K562 (cell line): Measurements from ENCODE around the gene UBN2. TPM values are rescaled to one million over a fixed set of nuclear protein-coding genes. Genes with fewer than 3 reads are reported as not detected.

Experiments used
- ATF1 ChIP-seq, 2 experiments: fragments of 450-650 bp in 1 of 2; IDR thresholded peaks; 2 replicates each; pipeline ENCODE4 v1.6.1; 2016; ENCODE audit warnings: missing compliant biosample characterization in 1 of 2, missing genetic modification characterization in 1 of 2
- ESRRB ChIP-seq: fragments of 250-450 bp; sonication (Bioruptor Pico); IDR thresholded peaks from 2 replicates; pipeline ENCODE4 v1.5.0; 2020; ENCODE audit warnings: mild to moderate bottlenecking, moderate library complexity, borderline replicate concordance
- LCOR ChIP-seq: sonication (generic); formaldehyde crosslinking; IDR thresholded peaks from 2 replicates; pipeline ENCODE4 v1.8.0; 2022; ENCODE audit warnings: mild to moderate bottlenecking, missing genetic modification reagents
- MTA2 ChIP-seq: fragments of 450-650 bp; IDR thresholded peaks from 2 replicates; pipeline ENCODE4 v1.6.1; 2016; ENCODE audit warnings: low read depth
- ZKSCAN1 ChIP-seq: fragments of 150-350 bp; IDR thresholded peaks from 2 replicates; pipeline ENCODE4 v1.6.1; 2016; ENCODE audit warnings: low read depth, low read length
- ZNF239 ChIP-seq: fragments of 250-450 bp; sonication (Bioruptor Pico); IDR thresholded peaks from 2 replicates; pipeline ENCODE4 v1.4.0; 2020; ENCODE audit warnings: mild to moderate bottlenecking
- polyA plus RNA-seq, 8 experiments: library from polyadenylated mRNA; depleted of rRNA in 4 of 8; stranded (reverse) in 5 of 8; unstranded in 3 of 8; fragments of >200 nt; fragmentation: Nextera tagmentation in 2 of 8; fragmentation: Illumina TruSeq in 1 of 8; extraction: Ambion mirVana in 2 of 8; extraction: Trizol in 1 of 8; gene quantifications; 2 replicates each; pipeline versions ENCODE4 v1.2.1 to v1.2.3, GENCODE V29; 2011 to 2014; ENCODE audit warnings: inconsistent platforms in 1 of 8, missing spikeins in 1 of 8
- total RNA-seq, 7 experiments: library from RNA; depleted of rRNA in 6 of 7; stranded (reverse); fragments of >200 nt in 6 of 7; fragmentation: Illumina TruSeq in 2 of 7; extraction: Trizol in 2 of 7; gene quantifications; 2 replicates each; pipeline versions ENCODE4 v1.2.1 to v1.2.3, GENCODE V29; 2011 to 2021; ENCODE audit warnings: low replicate concordance in 1 of 7
- TF ChIP-seq, protein P1 (sequence below): fragments of 450-650 bp; IDR thresholded peaks from 2 replicates; pipeline ENCODE4 v1.6.1; 2016; ENCODE audit warnings: low read depth
- TF ChIP-seq, protein P2 (sequence below), 2 experiments: fragments of 450-650 bp; conservative IDR thresholded peaks; 2 replicates each; pipeline ENCODE4 v1.6.1; 2017; ENCODE audit warnings: mild to moderate bottlenecking in 2 of 2, moderate library complexity in 2 of 2
- TF ChIP-seq, protein P3 (sequence below): fragments of 450-650 bp; formaldehyde crosslinking; IDR thresholded peaks from 2 replicates; pipeline ENCODE4 v1.4.0; 2022; ENCODE audit warnings: mild to moderate bottlenecking, moderate library complexity
- TF ChIP-seq, protein P4 (sequence below): sonication (generic); formaldehyde crosslinking; IDR thresholded peaks from 2 replicates; pipeline ENCODE4 v1.8.1; 2023; ENCODE audit warnings: mild to moderate bottlenecking, missing genetic modification reagents

Gene UBN2
- total and polyA plus RNA-seq, 9 of the 15 experiments (the other 6 are each of a cell fraction or from before 2014, with no cell fraction given): 1.2 to 19.5 (median 9.9) TPM

DNA sequence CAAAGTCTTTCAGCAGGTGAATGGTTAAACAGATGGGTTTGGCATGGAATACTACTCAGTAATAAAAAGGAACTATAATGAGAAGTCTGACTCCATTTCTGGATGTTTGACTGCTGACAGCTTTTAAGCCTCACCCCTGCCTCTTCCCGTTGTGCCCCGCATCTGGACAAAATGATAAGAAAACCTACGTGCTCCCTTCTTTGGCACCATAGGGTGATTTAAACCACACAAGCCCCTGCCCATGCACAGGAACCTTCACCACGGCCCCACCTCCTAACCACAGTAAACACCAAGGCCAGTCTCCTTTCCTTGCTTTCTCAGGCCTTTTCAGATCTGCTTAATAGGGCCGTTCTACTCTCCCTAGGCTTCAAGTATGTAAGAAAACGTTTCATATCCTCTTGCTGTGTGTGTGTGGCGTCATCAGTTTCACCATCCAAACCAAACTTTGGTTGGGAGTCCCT is 47.1 kb upstream of the UBN2 start (continued):
- TF ChIP-seq, protein P1, sequence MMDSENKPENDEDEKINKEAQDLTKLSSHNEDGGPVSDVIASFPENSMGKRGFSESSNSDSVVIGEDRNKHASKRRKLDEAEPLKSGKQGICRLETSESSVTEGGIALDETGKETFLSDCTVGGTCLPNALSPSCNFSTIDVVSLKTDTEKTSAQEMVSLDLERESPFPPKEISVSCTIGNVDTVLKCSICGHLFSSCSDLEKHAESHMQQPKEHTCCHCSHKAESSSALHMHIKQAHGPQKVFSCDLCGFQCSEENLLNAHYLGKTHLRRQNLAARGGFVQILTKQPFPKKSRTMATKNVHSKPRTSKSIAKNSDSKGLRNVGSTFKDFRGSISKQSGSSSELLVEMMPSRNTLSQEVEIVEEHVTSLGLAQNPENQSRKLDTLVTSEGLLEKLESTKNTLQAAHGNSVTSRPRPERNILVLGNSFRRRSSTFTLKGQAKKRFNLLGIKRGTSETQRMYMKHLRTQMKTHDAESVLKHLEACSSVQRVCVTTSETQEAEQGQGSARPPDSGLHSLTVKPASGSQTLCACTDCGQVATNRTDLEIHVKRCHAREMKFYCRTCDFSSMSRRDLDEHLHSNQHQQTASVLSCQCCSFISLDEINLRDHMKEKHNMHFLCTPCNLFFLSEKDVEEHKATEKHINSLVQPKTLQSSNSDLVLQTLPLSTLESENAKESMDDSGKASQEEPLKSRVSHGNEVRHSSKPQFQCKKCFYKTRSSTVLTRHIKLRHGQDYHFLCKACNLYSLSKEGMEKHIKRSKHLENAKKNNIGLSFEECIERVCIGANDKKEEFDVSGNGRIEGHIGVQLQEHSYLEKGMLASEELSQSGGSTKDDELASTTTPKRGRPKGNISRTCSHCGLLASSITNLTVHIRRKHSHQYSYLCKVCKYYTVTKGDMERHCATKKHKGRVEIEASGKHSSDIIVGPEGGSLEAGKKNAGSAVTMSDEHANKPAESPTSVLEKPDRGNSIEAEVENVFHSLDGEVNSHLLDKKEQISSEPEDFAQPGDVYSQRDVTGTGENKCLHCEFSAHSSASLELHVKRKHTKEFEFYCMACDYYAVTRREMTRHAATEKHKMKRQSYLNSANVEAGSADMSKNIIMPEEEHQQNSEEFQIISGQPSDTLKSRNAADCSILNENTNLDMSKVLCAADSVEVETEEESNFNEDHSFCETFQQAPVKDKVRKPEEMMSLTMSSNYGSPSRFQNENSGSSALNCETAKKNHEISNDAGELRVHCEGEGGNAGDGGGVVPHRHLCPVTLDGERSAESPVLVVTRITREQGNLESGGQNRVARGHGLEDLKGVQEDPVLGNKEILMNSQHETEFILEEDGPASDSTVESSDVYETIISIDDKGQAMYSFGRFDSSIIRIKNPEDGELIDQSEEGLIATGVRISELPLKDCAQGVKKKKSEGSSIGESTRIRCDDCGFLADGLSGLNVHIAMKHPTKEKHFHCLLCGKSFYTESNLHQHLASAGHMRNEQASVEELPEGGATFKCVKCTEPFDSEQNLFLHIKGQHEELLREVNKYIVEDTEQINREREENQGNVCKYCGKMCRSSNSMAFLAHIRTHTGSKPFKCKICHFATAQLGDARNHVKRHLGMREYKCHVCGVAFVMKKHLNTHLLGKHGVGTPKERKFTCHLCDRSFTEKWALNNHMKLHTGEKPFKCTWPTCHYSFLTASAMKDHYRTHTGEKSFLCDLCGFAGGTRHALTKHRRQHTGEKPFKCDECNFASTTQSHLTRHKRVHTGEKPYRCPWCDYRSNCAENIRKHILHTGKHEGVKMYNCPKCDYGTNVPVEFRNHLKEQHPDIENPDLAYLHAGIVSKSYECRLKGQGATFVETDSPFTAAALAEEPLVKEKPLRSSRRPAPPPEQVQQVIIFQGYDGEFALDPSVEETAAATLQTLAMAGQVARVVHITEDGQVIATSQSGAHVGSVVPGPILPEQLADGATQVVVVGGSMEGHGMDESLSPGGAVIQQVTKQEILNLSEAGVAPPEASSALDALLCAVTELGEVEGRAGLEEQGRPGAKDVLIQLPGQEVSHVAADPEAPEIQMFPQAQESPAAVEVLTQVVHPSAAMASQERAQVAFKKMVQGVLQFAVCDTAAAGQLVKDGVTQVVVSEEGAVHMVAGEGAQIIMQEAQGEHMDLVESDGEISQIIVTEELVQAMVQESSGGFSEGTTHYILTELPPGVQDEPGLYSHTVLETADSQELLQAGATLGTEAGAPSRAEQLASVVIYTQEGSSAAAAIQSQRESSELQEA: no peak
- TF ChIP-seq ZNF239: no peak
- no peak for TF ChIP-seq ATF1 (CRISPR knock-in tag; IDR thresholded peaks at IDR 0.05)
- TF ChIP-seq ATF1 (tag; IDR thresholded peaks at IDR 0.05): no peak
- TF ChIP-seq, protein P2, sequence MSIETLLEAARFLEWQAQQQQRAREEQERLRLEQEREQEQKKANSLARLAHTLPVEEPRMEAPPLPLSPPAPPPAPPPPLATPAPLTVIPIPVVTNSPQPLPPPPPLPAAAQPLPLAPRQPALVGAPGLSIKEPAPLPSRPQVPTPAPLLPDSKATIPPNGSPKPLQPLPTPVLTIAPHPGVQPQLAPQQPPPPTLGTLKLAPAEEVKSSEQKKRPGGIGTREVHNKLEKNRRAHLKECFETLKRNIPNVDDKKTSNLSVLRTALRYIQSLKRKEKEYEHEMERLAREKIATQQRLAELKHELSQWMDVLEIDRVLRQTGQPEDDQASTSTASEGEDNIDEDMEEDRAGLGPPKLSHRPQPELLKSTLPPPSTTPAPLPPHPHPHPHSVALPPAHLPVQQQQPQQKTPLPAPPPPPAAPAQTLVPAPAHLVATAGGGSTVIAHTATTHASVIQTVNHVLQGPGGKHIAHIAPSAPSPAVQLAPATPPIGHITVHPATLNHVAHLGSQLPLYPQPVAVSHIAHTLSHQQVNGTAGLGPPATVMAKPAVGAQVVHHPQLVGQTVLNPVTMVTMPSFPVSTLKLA (conservative IDR thresholded peaks at IDR 0.05): peak in 1 of 2 experiments; percentile 33; a peak in 1 of 4 replicates
- TF ChIP-seq, protein P3, sequence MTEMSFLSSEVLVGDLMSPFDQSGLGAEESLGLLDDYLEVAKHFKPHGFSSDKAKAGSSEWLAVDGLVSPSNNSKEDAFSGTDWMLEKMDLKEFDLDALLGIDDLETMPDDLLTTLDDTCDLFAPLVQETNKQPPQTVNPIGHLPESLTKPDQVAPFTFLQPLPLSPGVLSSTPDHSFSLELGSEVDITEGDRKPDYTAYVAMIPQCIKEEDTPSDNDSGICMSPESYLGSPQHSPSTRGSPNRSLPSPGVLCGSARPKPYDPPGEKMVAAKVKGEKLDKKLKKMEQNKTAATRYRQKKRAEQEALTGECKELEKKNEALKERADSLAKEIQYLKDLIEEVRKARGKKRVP (CRISPR knock-in tag): 0 out of 2 replicates have a peak, but pooled peaks have one; percentile 34
- TF ChIP-seq ZKSCAN1: 0 out of 2 replicates have a peak, but pooled peaks have one; percentile 37
- no peak for TF ChIP-seq ESRRB (CRISPR knock-in tag)
- 0 out of 2 replicates have a peak, but pooled peaks have one; percentile 51 for TF ChIP-seq LCOR (CRISPR knock-in tag)
- peak; percentile 49; the same call in 1 of the 2 replicates for TF ChIP-seq MTA2
- TF ChIP-seq, protein P4, sequence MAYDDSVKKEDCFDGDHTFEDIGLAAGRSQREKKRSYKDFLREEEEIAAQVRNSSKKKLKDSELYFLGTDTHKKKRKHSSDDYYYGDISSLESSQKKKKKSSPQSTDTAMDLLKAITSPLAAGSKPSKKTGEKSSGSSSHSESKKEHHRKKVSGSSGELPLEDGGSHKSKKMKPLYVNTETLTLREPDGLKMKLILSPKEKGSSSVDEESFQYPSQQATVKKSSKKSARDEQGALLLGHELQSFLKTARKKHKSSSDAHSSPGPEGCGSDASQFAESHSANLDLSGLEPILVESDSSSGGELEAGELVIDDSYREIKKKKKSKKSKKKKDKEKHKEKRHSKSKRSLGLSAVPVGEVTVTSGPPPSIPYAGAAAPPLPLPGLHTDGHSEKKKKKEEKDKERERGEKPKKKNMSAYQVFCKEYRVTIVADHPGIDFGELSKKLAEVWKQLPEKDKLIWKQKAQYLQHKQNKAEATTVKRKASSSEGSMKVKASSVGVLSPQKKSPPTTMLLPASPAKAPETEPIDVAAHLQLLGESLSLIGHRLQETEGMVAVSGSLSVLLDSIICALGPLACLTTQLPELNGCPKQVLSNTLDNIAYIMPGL: no peak
